HCT116 (cell line): ENCODE results near the gene CTLA4. TPM values are rescaled to one million over a fixed set of nuclear protein-coding genes. Genes with fewer than 3 reads are reported as not detected.

Experiments
- ATAC-seq: fragments of 200-7000 bp; cut with Tn5 transposase; 2 replicates; pipeline ENCODE4 v1.9.1; 2020; ENCODE audit warnings: mild to moderate bottlenecking, moderate library complexity
- BruUV-seq: library from RNA; stranded (reverse); fragments of 400-500 nt; replicated peaks from 2 replicates; lab custom pipeline; 2021; lab: Mats Ljungman, UMichigan
- CTCF ChIA-PET: fragments of 300-600 bp; sonication (Branson Sonifier 250); formaldehyde crosslinking; loops from one replicate; lab custom pipeline; 2021; ENCODE audit warnings: antibody characterized with exemption; lab: Charles Lee
- POLR2A ChIA-PET: fragments of 300-600, 350-600 bp; sonication (Branson Sonifier 250); formaldehyde crosslinking; loops from one replicate; lab custom pipeline; 2021; ENCODE audit warnings: antibody characterized with exemption; lab: Charles Lee
- RAD21 ChIA-PET, 2 experiments: fragments of 300-600 bp; sonication (Branson Sonifier 250); formaldehyde crosslinking; loops; one replicate each; lab custom pipeline; 2023; ENCODE audit warnings: low total read pairs in 2 of 2; ENCODE audit not compliant: uncharacterized antibody in 2 of 2, unreplicated experiment in 2 of 2, low non-redundant PET in 1 of 2; lab: Charles Lee
- DNase-seq: peaks from one replicate; pipeline ENCODE4 v3.0.0-alpha.2; 2010; ENCODE audit warnings: low read depth, low spot score
- H2AFZ ChIP-seq: fragments of 200-600 bp; shearing (Covaris generic), sonication (generic); 2 replicates; pipeline ENCODE4 v1.6.1; 2017; ENCODE audit warnings: low read depth, mixed run types, mixed read lengths, antibody characterized with exemption, low read length; ENCODE audit not compliant: poor library complexity, severe bottlenecking
- H3K27ac ChIP-seq: 2 replicates; pipeline ENCODE4 v1.5.1; 2012; ENCODE audit warnings: low read depth, low read length
- H3K27me3 ChIP-seq: fragments of 200-600 bp; sonication (generic); 2 replicates; pipeline ENCODE4 v1.6.1; 2016; ENCODE audit warnings: mixed run types, low read length, mixed read lengths; ENCODE audit not compliant: insufficient read depth
- H3K36me3 ChIP-seq, 2 experiments: fragments of 200-500 bp in 1 of 2; fragments of 200-600 bp in 1 of 2; sonication (Bioruptor generic) in 1 of 2; sonication (generic) in 1 of 2; 2 replicates each; pipeline versions ENCODE4 v1.5.1 to v1.6.1; 2014 to 2016; ENCODE audit warnings: low read length in 2 of 2, inconsistent platforms in 1 of 2, mixed read lengths in 1 of 2, mixed run types in 1 of 2; ENCODE audit not compliant: insufficient read depth in 2 of 2, control insufficient read depth in 1 of 2
- H3K4me1 ChIP-seq, 2 experiments: fragments of 200-600 bp in 1 of 2; sonication (generic) in 1 of 2; 2 replicates each; pipeline versions ENCODE4 v1.5.1 to v1.6.1; 2012 to 2017; ENCODE audit warnings: low read length in 2 of 2, inconsistent platforms in 1 of 2, mild to moderate bottlenecking in 1 of 2, mixed read lengths in 1 of 2, mixed run types in 1 of 2, moderate library complexity in 1 of 2; ENCODE audit not compliant: insufficient read depth in 2 of 2, control insufficient read depth in 1 of 2
- H3K4me2 ChIP-seq: fragments of 200-600 bp; sonication (generic); 2 replicates; pipeline ENCODE4 v1.6.1; 2017; ENCODE audit warnings: mixed run types, low read length, mixed read lengths
- H3K4me3 ChIP-seq, 2 experiments: fragments of 200-600 bp in 1 of 2; sonication (generic) in 1 of 2; replicated peaks in 1 of 2; 2 replicates each; pipeline ENCODE4 v1.5.1; 2011 to 2016; ENCODE audit warnings: low read length in 2 of 2, control low read depth in 1 of 2, low read depth in 1 of 2, mild to moderate bottlenecking in 1 of 2, mixed read lengths in 1 of 2, mixed run types in 1 of 2
- H3K79me2 ChIP-seq: fragments of 200-600 bp; sonication (generic); 2 replicates; pipeline ENCODE4 v1.6.1; 2017; ENCODE audit warnings: mild to moderate bottlenecking, mixed run types, low read length, moderate library complexity, mixed read lengths; ENCODE audit not compliant: insufficient read depth
- H3K9ac ChIP-seq: fragments of 200-600 bp; sonication (generic); 2 replicates; pipeline ENCODE4 v1.6.1; 2016; ENCODE audit warnings: low read length, mixed read lengths
- H3K9me2 ChIP-seq: fragments of 200-600 bp; sonication (generic), shearing (Covaris generic); 2 replicates; pipeline ENCODE4 v1.6.1; 2017; ENCODE audit warnings: mixed run types, mild to moderate bottlenecking, moderate library complexity; ENCODE audit not compliant: insufficient read depth
- H3K9me3 ChIP-seq, 2 experiments: fragments of 200-500 bp in 1 of 2; fragments of 200-600 bp in 1 of 2; sonication (Bioruptor generic) in 1 of 2; sonication (generic) in 1 of 2; 2 replicates each; pipeline ENCODE4 v1.6.1; 2014 to 2017; ENCODE audit warnings: low read length in 2 of 2, mixed read lengths in 2 of 2, inconsistent platforms in 1 of 2, low read depth in 1 of 2, mild to moderate bottlenecking in 1 of 2, mixed run types in 1 of 2, moderate library complexity in 1 of 2; ENCODE audit not compliant: control insufficient read depth in 1 of 2, insufficient read depth in 1 of 2
- H4K20me1 ChIP-seq: fragments of 200-600 bp; sonication (generic), shearing (Covaris generic); 2 replicates; pipeline ENCODE4 v1.6.1; 2017; ENCODE audit warnings: mixed run types, mild to moderate bottlenecking, moderate library complexity; ENCODE audit not compliant: insufficient read depth
- CEBPB ChIP-seq: IDR thresholded peaks from 2 replicates; pipeline ENCODE4 v1.6.1; 2012; ENCODE audit warnings: low read depth
- EGR1 ChIP-seq: IDR thresholded peaks from 2 replicates; pipeline ENCODE4 v1.6.1; 2012; ENCODE audit warnings: low read depth
- ELF1 ChIP-seq: IDR thresholded peaks from 2 replicates; pipeline ENCODE4 v1.6.1; 2012; ENCODE audit warnings: low read depth, borderline replicate concordance
- EZH2 ChIP-seq: fragments of 200-600 bp; sonication (generic); IDR thresholded peaks from 2 replicates; pipeline ENCODE4 v1.6.1; 2017; ENCODE audit warnings: antibody characterized with exemption, mixed run types
- EZH2phosphoT487 ChIP-seq: fragments of 200-600 bp; IDR thresholded peaks from 2 replicates; pipeline ENCODE4 v1.6.1; 2018; ENCODE audit warnings: antibody characterized with exemption, borderline replicate concordance
- FOSL1 ChIP-seq: IDR thresholded peaks from 2 replicates; pipeline ENCODE4 v1.6.1; 2012; ENCODE audit warnings: low read depth
- JUND ChIP-seq: IDR thresholded peaks from 2 replicates; pipeline ENCODE4 v1.6.1; 2012
- POLR2AphosphoS5 ChIP-seq: IDR thresholded peaks from 2 replicates; pipeline ENCODE4 v1.6.1; 2011; ENCODE audit warnings: mild to moderate bottlenecking, low read depth, low read length, moderate library complexity
- RAD21 ChIP-seq: IDR thresholded peaks from 2 replicates; pipeline ENCODE4 v1.6.1; 2012; ENCODE audit warnings: low read depth, mild to moderate bottlenecking
- SIN3A ChIP-seq: IDR thresholded peaks from 2 replicates; pipeline ENCODE4 v1.6.1; 2012; ENCODE audit warnings: low read depth
- SP1 ChIP-seq: IDR thresholded peaks from 2 replicates; pipeline ENCODE4 v1.6.1; 2012; ENCODE audit warnings: low read depth
- SRF ChIP-seq: IDR thresholded peaks from 2 replicates; pipeline ENCODE4 v1.6.1; 2012; ENCODE audit warnings: low read depth
- TCF7L2 ChIP-seq: IDR thresholded peaks from 2 replicates; pipeline ENCODE4 v1.7.0; 2011; ENCODE audit warnings: borderline replicate concordance, inconsistent platforms; ENCODE audit not compliant: insufficient read depth, insufficient read length; ENCODE audit errors: extremely low read depth
- YY1 ChIP-seq: IDR thresholded peaks from 2 replicates; pipeline ENCODE4 v1.6.1; 2011; ENCODE audit warnings: low read length, low read depth, moderate library complexity, mild to moderate bottlenecking; ENCODE audit not compliant: insufficient replicate concordance; ENCODE audit errors: extremely low read depth
- ZFX ChIP-seq: fragments of 450-650 bp; IDR thresholded peaks from 2 replicates; pipeline ENCODE4 v1.6.1; 2017
- ZNF274 ChIP-seq: fragments of 200-500 bp; sonication (Bioruptor generic); IDR thresholded peaks from 2 replicates; pipeline ENCODE4 v1.6.1; 2014; ENCODE audit warnings: mild to moderate bottlenecking, low read depth, low read length, inconsistent platforms
- intact Hi-C: fragments of 100-400 bp; cut with micrococcal nuclease; formaldehyde crosslinking; loops from 2 replicates; pipeline ENCODE4 v1.10.0; 2022
- total RNA-seq: library from RNA; stranded (reverse); gene quantifications from one replicate; pipeline ENCODE4 v1.2.1, GENCODE V29; 2021; ENCODE audit not compliant: unreplicated experiment
- TF ChIP-seq, protein P1 (sequence below): IDR thresholded peaks from 2 replicates; pipeline ENCODE4 v1.6.1; 2012
- TF ChIP-seq, protein P2 (sequence below): IDR thresholded peaks from 2 replicates; pipeline ENCODE4 v1.6.1; 2012; ENCODE audit warnings: low read depth
- TF ChIP-seq, protein P3 (sequence below): IDR thresholded peaks from 2 replicates; pipeline ENCODE4 v1.6.1; 2011; ENCODE audit warnings: mild to moderate bottlenecking, low read length, moderate library complexity; ENCODE audit not compliant: insufficient replicate concordance; ENCODE audit errors: extremely low read depth
- TF ChIP-seq, protein P4 (sequence below), 3 experiments: fragments of 200-600 bp in 1 of 3; sonication (generic) in 1 of 3; IDR thresholded peaks in 2 of 3; conservative IDR thresholded peaks in 1 of 3; 2 replicates each; pipeline ENCODE4 v1.5.1; 2012 to 2017; ENCODE audit warnings: low read depth in 2 of 3, low read length in 2 of 3, antibody characterized with exemption in 1 of 3, borderline replicate concordance in 1 of 3, control low read depth in 1 of 3, mild to moderate bottlenecking in 1 of 3, mixed read lengths in 1 of 3, mixed run types in 1 of 3, moderate library complexity in 1 of 3; ENCODE audit not compliant: insufficient read depth in 1 of 3

Gene CTLA4
- total RNA-seq, 1 experiment from 2014 or later: 0.37 TPM

DNA sequence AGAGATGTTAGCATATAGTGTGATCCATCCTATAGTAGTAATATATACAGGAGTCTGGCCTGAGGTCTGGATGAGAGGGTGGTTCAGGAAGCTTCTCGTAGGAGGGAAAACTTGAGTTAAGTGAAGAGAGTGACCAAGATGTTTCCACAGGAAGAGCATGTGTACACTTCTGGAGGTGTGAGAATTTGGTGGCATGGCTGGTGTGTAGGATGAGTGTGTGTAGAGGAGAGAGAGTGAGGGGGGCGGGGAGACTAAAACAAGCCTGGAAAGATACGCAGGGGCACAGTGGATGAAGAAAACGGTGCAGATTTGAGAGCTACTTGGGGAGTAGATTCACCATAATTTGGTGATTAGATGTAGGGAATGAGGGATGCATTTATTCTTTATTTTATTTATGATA, 43.5 kb upstream of the CTLA4 start:
- Histone ChIP-seq H3K4me2 (no peak overlapping the region), H3K27ac (no peak overlapping the region), H3K36me3 (no peaks in the 10 kb centered on the region), H3K79me2 (no peaks in the 10 kb centered on the region), H3K9me3 (no peaks in the 10 kb centered on the region), H3K27me3 (no peaks in the 10 kb centered on the region), H3K4me3 (no peak overlapping the region), H3K9ac (no peak overlapping the region), H3K9me2 (no peaks in the 10 kb centered on the region), H2AFZ (no peak overlapping the region), H4K20me1 (no peaks in the 10 kb centered on the region), H3K4me1 (no peaks in the 10 kb centered on the region)
- no peak for TF ChIP-seq ZFX
- TF ChIP-seq, protein P1, sequence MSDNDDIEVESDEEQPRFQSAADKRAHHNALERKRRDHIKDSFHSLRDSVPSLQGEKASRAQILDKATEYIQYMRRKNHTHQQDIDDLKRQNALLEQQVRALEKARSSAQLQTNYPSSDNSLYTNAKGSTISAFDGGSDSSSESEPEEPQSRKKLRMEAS: no peak
- no peak for TF ChIP-seq EGR1
- TF ChIP-seq, protein P2, sequence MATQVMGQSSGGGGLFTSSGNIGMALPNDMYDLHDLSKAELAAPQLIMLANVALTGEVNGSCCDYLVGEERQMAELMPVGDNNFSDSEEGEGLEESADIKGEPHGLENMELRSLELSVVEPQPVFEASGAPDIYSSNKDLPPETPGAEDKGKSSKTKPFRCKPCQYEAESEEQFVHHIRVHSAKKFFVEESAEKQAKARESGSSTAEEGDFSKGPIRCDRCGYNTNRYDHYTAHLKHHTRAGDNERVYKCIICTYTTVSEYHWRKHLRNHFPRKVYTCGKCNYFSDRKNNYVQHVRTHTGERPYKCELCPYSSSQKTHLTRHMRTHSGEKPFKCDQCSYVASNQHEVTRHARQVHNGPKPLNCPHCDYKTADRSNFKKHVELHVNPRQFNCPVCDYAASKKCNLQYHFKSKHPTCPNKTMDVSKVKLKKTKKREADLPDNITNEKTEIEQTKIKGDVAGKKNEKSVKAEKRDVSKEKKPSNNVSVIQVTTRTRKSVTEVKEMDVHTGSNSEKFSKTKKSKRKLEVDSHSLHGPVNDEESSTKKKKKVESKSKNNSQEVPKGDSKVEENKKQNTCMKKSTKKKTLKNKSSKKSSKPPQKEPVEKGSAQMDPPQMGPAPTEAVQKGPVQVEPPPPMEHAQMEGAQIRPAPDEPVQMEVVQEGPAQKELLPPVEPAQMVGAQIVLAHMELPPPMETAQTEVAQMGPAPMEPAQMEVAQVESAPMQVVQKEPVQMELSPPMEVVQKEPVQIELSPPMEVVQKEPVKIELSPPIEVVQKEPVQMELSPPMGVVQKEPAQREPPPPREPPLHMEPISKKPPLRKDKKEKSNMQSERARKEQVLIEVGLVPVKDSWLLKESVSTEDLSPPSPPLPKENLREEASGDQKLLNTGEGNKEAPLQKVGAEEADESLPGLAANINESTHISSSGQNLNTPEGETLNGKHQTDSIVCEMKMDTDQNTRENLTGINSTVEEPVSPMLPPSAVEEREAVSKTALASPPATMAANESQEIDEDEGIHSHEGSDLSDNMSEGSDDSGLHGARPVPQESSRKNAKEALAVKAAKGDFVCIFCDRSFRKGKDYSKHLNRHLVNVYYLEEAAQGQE: no peak
- TF ChIP-seq FOSL1: no peak
- no peak for TF ChIP-seq EZH2
- TF ChIP-seq POLR2AphosphoS5: no peak
- no peak for TF ChIP-seq ELF1
- no peak for TF ChIP-seq CEBPB
- no peak for TF ChIP-seq ZNF274
- TF ChIP-seq, protein P3, sequence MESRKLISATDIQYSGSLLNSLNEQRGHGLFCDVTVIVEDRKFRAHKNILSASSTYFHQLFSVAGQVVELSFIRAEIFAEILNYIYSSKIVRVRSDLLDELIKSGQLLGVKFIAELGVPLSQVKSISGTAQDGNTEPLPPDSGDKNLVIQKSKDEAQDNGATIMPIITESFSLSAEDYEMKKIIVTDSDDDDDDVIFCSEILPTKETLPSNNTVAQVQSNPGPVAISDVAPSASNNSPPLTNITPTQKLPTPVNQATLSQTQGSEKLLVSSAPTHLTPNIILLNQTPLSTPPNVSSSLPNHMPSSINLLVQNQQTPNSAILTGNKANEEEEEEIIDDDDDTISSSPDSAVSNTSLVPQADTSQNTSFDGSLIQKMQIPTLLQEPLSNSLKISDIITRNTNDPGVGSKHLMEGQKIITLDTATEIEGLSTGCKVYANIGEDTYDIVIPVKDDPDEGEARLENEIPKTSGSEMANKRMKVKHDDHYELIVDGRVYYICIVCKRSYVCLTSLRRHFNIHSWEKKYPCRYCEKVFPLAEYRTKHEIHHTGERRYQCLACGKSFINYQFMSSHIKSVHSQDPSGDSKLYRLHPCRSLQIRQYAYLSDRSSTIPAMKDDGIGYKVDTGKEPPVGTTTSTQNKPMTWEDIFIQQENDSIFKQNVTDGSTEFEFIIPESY: no peak
- TF ChIP-seq, protein P4, sequence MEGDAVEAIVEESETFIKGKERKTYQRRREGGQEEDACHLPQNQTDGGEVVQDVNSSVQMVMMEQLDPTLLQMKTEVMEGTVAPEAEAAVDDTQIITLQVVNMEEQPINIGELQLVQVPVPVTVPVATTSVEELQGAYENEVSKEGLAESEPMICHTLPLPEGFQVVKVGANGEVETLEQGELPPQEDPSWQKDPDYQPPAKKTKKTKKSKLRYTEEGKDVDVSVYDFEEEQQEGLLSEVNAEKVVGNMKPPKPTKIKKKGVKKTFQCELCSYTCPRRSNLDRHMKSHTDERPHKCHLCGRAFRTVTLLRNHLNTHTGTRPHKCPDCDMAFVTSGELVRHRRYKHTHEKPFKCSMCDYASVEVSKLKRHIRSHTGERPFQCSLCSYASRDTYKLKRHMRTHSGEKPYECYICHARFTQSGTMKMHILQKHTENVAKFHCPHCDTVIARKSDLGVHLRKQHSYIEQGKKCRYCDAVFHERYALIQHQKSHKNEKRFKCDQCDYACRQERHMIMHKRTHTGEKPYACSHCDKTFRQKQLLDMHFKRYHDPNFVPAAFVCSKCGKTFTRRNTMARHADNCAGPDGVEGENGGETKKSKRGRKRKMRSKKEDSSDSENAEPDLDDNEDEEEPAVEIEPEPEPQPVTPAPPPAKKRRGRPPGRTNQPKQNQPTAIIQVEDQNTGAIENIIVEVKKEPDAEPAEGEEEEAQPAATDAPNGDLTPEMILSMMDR (IDR thresholded peaks at IDR 0.05 in 2 of 3, conservative IDR thresholded peaks at IDR 0.05 in 1 of 3; ENCODE audit: borderline replicate concordance in 1 of 3, insufficient read depth in 1 of 3, low read depth in 2 of 3, low read length in 2 of 3): no peak
- no peak for TF ChIP-seq RAD21
- no peak for TF ChIP-seq JUND
- TF ChIP-seq TCF7L2: no peak
- no peak for TF ChIP-seq EZH2phosphoT487
- TF ChIP-seq YY1: no peak
- TF ChIP-seq SP1: no peak
- TF ChIP-seq SRF: no peak
- no peak for TF ChIP-seq SIN3A
- no peak for DNase-seq
- ChIA-PET POLR2A (no interaction called here), CTCF (no interaction called here), RAD21 (no interaction called here)
- intact Hi-C loops: no loop called here
- ATAC-seq: no peak
- BruUV-seq: no TSS peak
